A549 (cell line): ENCODE results near the gene TUBA1C.

Source experiments
- CHD4 ChIP-seq: fragments of 200-600 bp; sonication (generic); IDR thresholded peaks from 2 replicates; pipeline ENCODE4 v1.6.1; 2016; ENCODE audit warnings: antibody characterized with exemption, mild to moderate bottlenecking, borderline replicate concordance
- EHMT2 ChIP-seq: fragments of 200-600 bp; sonication (generic); IDR thresholded peaks from 2 replicates; pipeline ENCODE4 v1.6.1; 2016; ENCODE audit warnings: antibody characterized with exemption, low read depth, mild to moderate bottlenecking, moderate library complexity
- POLR2A ChIP-seq: IDR thresholded peaks from 2 replicates; pipeline ENCODE4 v1.6.1; 2012; ENCODE audit warnings: mild to moderate bottlenecking, low read length
- TF ChIP-seq, protein P1 (sequence below): fragments of >200 bp; sonication (Bioruptor Twin); formaldehyde crosslinking; IDR thresholded peaks from 3 replicates; pipeline ENCODE4 v1.5.1; 2016
- TF ChIP-seq, protein P2 (sequence below): fragments of 450-650 bp; IDR thresholded peaks from 2 replicates; pipeline ENCODE4 v1.6.1; 2014; ENCODE audit warnings: antibody characterized with exemption

DNA sequence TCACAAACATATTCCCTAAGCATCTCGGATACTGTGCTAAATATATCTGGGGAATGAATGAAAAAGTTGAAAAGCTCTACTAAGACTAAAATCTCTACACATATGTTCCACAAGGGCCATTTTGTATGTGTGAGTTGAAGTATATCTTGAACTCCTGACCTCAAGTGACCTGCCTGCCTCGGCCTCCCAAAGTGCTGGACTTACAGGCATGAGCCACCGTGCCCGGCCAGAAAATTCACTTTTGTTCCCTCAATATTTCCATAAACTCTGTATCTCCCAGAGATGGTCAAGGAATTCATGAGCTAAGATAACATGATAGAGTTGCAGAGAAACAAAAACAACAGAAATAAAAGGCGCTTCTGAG lies 1.5 kb upstream of the TUBA1C start:
- TF ChIP-seq, protein P1, sequence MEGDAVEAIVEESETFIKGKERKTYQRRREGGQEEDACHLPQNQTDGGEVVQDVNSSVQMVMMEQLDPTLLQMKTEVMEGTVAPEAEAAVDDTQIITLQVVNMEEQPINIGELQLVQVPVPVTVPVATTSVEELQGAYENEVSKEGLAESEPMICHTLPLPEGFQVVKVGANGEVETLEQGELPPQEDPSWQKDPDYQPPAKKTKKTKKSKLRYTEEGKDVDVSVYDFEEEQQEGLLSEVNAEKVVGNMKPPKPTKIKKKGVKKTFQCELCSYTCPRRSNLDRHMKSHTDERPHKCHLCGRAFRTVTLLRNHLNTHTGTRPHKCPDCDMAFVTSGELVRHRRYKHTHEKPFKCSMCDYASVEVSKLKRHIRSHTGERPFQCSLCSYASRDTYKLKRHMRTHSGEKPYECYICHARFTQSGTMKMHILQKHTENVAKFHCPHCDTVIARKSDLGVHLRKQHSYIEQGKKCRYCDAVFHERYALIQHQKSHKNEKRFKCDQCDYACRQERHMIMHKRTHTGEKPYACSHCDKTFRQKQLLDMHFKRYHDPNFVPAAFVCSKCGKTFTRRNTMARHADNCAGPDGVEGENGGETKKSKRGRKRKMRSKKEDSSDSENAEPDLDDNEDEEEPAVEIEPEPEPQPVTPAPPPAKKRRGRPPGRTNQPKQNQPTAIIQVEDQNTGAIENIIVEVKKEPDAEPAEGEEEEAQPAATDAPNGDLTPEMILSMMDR, result no peak
- TF ChIP-seq, protein P2, sequence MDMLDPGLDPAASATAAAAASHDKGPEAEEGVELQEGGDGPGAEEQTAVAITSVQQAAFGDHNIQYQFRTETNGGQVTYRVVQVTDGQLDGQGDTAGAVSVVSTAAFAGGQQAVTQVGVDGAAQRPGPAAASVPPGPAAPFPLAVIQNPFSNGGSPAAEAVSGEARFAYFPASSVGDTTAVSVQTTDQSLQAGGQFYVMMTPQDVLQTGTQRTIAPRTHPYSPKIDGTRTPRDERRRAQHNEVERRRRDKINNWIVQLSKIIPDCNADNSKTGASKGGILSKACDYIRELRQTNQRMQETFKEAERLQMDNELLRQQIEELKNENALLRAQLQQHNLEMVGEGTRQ, result no peak
- TF ChIP-seq POLR2A, result no peak
- TF ChIP-seq CHD4, result no peak
- 0 out of 2 replicates have a peak, but pooled peaks have one; percentile 53 for TF ChIP-seq EHMT2
